HG03280 (cell line): Measurements from ENCODE around the gene IFT25.

Experiments used
- ATAC-seq: cut with Tn5 transposase; IDR thresholded peaks from one replicate; pipeline ENCODE4 v1.9.1; 2021; ENCODE audit warnings: mild to moderate bottlenecking, moderate library complexity; ENCODE audit not compliant: unreplicated experiment

IFT25 gene

GRCh38 chr1:53957194-53957818 lies 11.8 kb upstream of the IFT25 start:
- no peak for ATAC-seq

- no peak for ATAC-seq
Observed at GRCh38 chr1:53956308-53957168, 11.0 kb upstream of the IFT25 start.

GRCh38 chr1:53954128-53954527 lies 8.6 kb upstream of the IFT25 start:
- no peak for ATAC-seq

- no peak for ATAC-seq
Observed at GRCh38 chr1:53951697-53952096, 6.2 kb upstream of the IFT25 start.

GRCh38 chr1:53949023-53949990 lies 3.8 kb upstream of the IFT25 start:
- no peak for ATAC-seq

GRCh38 chr1:53948291-53948690 lies 2.8 kb upstream of the IFT25 start:
- no peak for ATAC-seq

- ATAC-seq = no peak
Observed at GRCh38 chr1:53947172-53947907, 1.8 kb upstream of the IFT25 start.

- ATAC-seq = peak; percentile 73
Observed at GRCh38 chr1:53946252-53947171, 1.0 kb upstream of the IFT25 start, which contains the start of gene LRRC42. Gene LRRC42 (plus strand): TSS chr1:53946350. CDS start chr1:53952000, 5,650 bp downstream.

- ATAC-seq = no peak
Observed at GRCh38 chr1:53945183-53945432, 391 bp downstream of the IFT25 start.

- no peak for ATAC-seq
Observed at GRCh38 chr1:53944469-53945182, 873 bp downstream of the IFT25 start.

- no peak for ATAC-seq
Observed at GRCh38 chr1:53943490-53944043, 1.9 kb downstream of the IFT25 start.

- no peak for ATAC-seq
Observed at GRCh38 chr1:53943090-53943489, 2.4 kb downstream of the IFT25 start.

- ATAC-seq = no peak
Observed at GRCh38 chr1:53942127-53942957, 3.2 kb downstream of the IFT25 start.

GRCh38 chr1:53938136-53938830 lies 7.2 kb downstream of the IFT25 start:
- ATAC-seq = no peak

- ATAC-seq = no peak
Observed at GRCh38 chr1:53936430-53936829, 9.1 kb downstream of the IFT25 start.

GRCh38 chr1:53934170-53934765 lies 11.2 kb downstream of the IFT25 start:
- ATAC-seq = no peak

GRCh38 chr1:53931523-53931922 lies 14.0 kb downstream of the IFT25 start:
- no peak for ATAC-seq
